ENCODE data around the gene GAPDH.
A peak's percentile ranks its signal among the peaks of the same experiment; 100 is the strongest.

The GAPDH gene

GRCh38 chr12:6569786-6570185 is 35.5 kb downstream of the GAPDH start:
- Mint-ChIP-seq H3K4me3 (peak overlapping the region; percentile 99), H3K27me3 (ENCODE audit: low read depth, poor library complexity) (no peaks in the 10 kb centered on the region), H3K4me1 (peaks cover 28% of the 10 kb centered on the region), H3K27ac (peak overlapping the region; percentile 32), H3K9me3 (no peaks in the 10 kb centered on the region), H3K36me3 (ENCODE audit: low read depth) (peaks cover 60% of the 10 kb centered on the region)
- no peak for DNase-seq
- TF ChIP-seq, protein P1, sequence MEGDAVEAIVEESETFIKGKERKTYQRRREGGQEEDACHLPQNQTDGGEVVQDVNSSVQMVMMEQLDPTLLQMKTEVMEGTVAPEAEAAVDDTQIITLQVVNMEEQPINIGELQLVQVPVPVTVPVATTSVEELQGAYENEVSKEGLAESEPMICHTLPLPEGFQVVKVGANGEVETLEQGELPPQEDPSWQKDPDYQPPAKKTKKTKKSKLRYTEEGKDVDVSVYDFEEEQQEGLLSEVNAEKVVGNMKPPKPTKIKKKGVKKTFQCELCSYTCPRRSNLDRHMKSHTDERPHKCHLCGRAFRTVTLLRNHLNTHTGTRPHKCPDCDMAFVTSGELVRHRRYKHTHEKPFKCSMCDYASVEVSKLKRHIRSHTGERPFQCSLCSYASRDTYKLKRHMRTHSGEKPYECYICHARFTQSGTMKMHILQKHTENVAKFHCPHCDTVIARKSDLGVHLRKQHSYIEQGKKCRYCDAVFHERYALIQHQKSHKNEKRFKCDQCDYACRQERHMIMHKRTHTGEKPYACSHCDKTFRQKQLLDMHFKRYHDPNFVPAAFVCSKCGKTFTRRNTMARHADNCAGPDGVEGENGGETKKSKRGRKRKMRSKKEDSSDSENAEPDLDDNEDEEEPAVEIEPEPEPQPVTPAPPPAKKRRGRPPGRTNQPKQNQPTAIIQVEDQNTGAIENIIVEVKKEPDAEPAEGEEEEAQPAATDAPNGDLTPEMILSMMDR (IDR thresholded peaks at IDR 0.05) = no peak

GRCh38 chr12:6570264-6570887 is 36.1 kb downstream of the GAPDH start:
- peak overlapping the region; percentile 44 for H3K4me3 Mint-ChIP-seq
- H3K9me3 Mint-ChIP-seq = no peaks in the 10 kb centered on the region
- H3K36me3 Mint-ChIP-seq (ENCODE audit: low read depth) = peaks cover 59% of the 10 kb centered on the region
- peak overlapping the region; percentile 79 for H3K27ac Mint-ChIP-seq
- H3K4me1 Mint-ChIP-seq = peaks cover 28% of the 10 kb centered on the region
- no peaks in the 10 kb centered on the region for H3K27me3 Mint-ChIP-seq (ENCODE audit: low read depth, poor library complexity)
- TF ChIP-seq, protein P1 (IDR thresholded peaks at IDR 0.05) = peak; percentile 47
- peak; percentile 65 for DNase-seq

GRCh38 chr12:6573001-6573400 is 38.7 kb downstream of the GAPDH start:
- Mint-ChIP-seq H3K27ac (no peak overlapping the region), H3K36me3 (ENCODE audit: low read depth) (peaks cover 63% of the 10 kb centered on the region), H3K9me3 (no peaks in the 10 kb centered on the region), H3K4me3 (no peak overlapping the region), H3K27me3 (ENCODE audit: low read depth, poor library complexity) (no peaks in the 10 kb centered on the region), H3K4me1 (peaks cover 11% of the 10 kb centered on the region)
- DNase-seq = no peak
- TF ChIP-seq, protein P1 (IDR thresholded peaks at IDR 0.05) = no peak

DNA sequence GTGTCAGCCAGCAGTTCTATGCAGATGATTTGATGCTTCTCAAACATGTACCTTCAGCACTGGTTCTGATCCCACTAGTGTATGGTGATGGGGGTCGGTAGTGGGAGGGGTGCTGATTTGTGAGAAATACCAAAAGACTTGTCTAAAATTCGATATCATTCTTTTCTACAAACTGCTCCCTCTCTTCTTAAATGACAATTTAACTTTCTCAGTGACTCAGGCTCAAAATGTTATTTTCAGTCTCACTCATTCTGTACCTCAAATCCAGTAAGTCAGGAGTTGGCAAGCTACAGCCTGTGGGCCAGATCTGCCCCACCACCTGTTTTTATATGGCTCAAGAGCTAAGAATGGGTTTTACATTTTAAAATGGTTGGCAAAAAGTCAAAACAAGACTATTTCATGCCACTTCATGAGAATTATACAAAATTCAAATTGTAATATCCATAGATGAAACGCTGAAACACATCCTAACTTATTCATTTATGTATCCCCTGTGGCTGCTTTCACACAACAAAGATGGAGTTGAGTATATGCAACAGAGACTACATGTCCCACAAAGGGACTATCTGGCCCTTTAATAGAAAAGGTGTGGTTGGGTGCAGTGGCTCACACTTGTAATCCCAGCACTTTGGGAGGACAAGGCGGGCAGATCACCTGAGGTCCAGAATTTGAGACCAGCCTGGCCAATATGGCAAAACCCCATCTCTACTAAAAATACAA is 40.4 kb downstream of the GAPDH start:
- no peak overlapping the region for H3K27ac Mint-ChIP-seq
- H3K4me1 Mint-ChIP-seq = peaks cover 5% of the 10 kb centered on the region
- H3K9me3 Mint-ChIP-seq = no peaks in the 10 kb centered on the region
- H3K4me3 Mint-ChIP-seq = no peak overlapping the region
- TF ChIP-seq, protein P1 (IDR thresholded peaks at IDR 0.05) = no peak
- DNase-seq = no peak
- no peaks in the 10 kb centered on the region for H3K27me3 Mint-ChIP-seq (ENCODE audit: low read depth, poor library complexity)
- peaks cover 74% of the 10 kb centered on the region for H3K36me3 Mint-ChIP-seq (ENCODE audit: low read depth)

- peak overlapping the region; percentile 43 for H3K27ac Mint-ChIP-seq
- H3K36me3 Mint-ChIP-seq (ENCODE audit: low read depth) = peaks cover 71% of the 10 kb centered on the region
- no peaks in the 10 kb centered on the region for H3K9me3 Mint-ChIP-seq
- DNase-seq = no peak
- H3K27me3 Mint-ChIP-seq (ENCODE audit: low read depth, poor library complexity) = no peaks in the 10 kb centered on the region
- H3K4me3 Mint-ChIP-seq = no peak overlapping the region
- no peaks in the 10 kb centered on the region for H3K4me1 Mint-ChIP-seq
- TF ChIP-seq, protein P1 (IDR thresholded peaks at IDR 0.05) = no peak
Observed at GRCh38 chr12:6575648-6576047, 41.3 kb downstream of the GAPDH start.

DNA sequence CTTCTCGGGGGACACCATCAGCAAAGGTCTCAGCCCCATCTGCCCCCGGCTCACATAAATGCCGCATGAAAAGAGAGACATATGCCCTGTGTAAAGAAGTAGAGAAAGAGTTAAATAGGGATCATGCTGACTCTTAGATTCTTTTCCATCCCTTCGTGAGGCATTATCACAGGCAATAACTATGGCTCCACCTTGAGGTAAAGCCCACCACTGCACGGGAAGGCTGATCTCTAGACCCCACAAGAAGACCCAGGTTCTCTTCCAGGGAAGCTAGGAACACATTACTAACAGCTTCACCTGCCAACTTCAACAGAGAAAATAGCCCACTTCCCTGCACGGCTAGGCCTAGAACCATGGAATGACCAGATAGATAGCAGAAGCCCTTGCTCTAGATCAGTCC is 47.9 kb downstream of the GAPDH start:
- TF ChIP-seq, protein P1 (IDR thresholded peaks at IDR 0.05) = peak; percentile 32
- Mint-ChIP-seq H3K9me3 (no peaks in the 10 kb centered on the region), H3K27me3 (ENCODE audit: low read depth, poor library complexity) (no peaks in the 10 kb centered on the region), H3K4me3 (no peak overlapping the region), H3K27ac (no peak overlapping the region), H3K4me1 (no peaks in the 10 kb centered on the region), H3K36me3 (ENCODE audit: low read depth) (peaks cover 80% of the 10 kb centered on the region)
- DNase-seq = peak; percentile 18
